Ovary (tissue), 9 donors: ENCODE data around the gene NCOA3. TPM values are rescaled to one million over a fixed set of nuclear protein-coding genes. Genes with fewer than 3 reads are reported as not detected.

Source experiments
- DNase-seq, 5 donors: peaks; one replicate each; pipeline ENCODE4 v3.0.0-alpha.2; 2019 to 2020
- H3K27ac ChIP-seq, 2 donors: fragments of 200-600 bp; one replicate each; pipeline versions ENCODE4 v1.5.1 to v1.8.0; 2019 to 2022
- H3K27me3 ChIP-seq: fragments of 200-600 bp; one replicate; pipeline ENCODE4 v1.8.0; 2022
- H3K36me3 ChIP-seq: fragments of 200-600 bp; sonication (generic); one replicate; pipeline ENCODE4 v1.5.1; 2019
- H3K4me1 ChIP-seq: one replicate; pipeline ENCODE4 v1.8.1; 2013; ENCODE audit warnings: mild to moderate bottlenecking, moderate library complexity; ENCODE audit not compliant: insufficient read depth
- H3K4me3 ChIP-seq: fragments of 200-600 bp; sonication (generic); one replicate; pipeline ENCODE4 v1.5.1; 2017
- H3K9me3 ChIP-seq, 2 donors: fragments of 200-600 bp in 1 of 2; sonication (generic) in 1 of 2; one replicate each; pipeline versions ENCODE4 v1.5.1 to v1.8.1; 2013 to 2019; ENCODE audit warnings: mild to moderate bottlenecking in 1 of 2, moderate library complexity in 1 of 2
- CTCF ChIP-seq, 3 donors: fragments of 450-650 bp in 2 of 3; fragments of 200-600 bp in 1 of 3; IDR thresholded peaks; one replicate each; pipeline versions ENCODE4 v1.5.1 to v1.8.0; 2016 to 2022; ENCODE audit warnings: antibody characterized with exemption in 3 of 3, mild to moderate bottlenecking in 1 of 3
- EP300 ChIP-seq: sonication (generic); formaldehyde crosslinking; IDR thresholded peaks from one replicate; pipeline ENCODE4 v1.6.1; 2017; ENCODE audit warnings: antibody characterized with exemption
- POLR2A ChIP-seq: fragments of 450-650 bp; IDR thresholded peaks from one replicate; pipeline ENCODE4 v1.6.1; 2017; ENCODE audit warnings: antibody characterized with exemption, mild to moderate bottlenecking, moderate library complexity
- WGBS, 3 donors: extraction: QIAGEN DNeasy Blood & Tissue Kit in 1 of 3; methylation state at CpG; one replicate each; pipeline versions ENCODE4 v1.1.5 to v1.1.7; 2013 to 2017; 5-methylcytosine and 5-hydroxymethylcytosine counted together
- intact Hi-C, 4 donors: fragments of 100-400 bp; cut with DNase I; formaldehyde crosslinking; loops; one replicate each; pipeline versions ENCODE4 v1.11.0 to v1.15.1; 2022 to 2023
- polyA plus RNA-seq, 2 donors: library from polyadenylated mRNA; stranded (reverse); fragments of 200-250 nt in 1 of 2; fragments of 350-450 nt in 1 of 2; fragmentation: Illumina TruSeq in 1 of 2; extraction: RNeasy Lipid Tissue Mini Kit (QIAGEN cat#74804) in 1 of 2; gene quantifications; one replicate each; pipeline ENCODE4 v1.2.3, GENCODE V29; 2013 to 2014
- total RNA-seq, 7 donors: library from RNA; depleted of rRNA in 2 of 7; stranded (reverse); fragments of >200 nt in 2 of 7; fragmentation: NEBNext Ultra II Directional in 3 of 7; extraction: Animal tissue kit (Norgen Biotek cat#: 25700) in 3 of 7; gene quantifications; one replicate each; pipeline versions ENCODE4 v1.1.0 to v1.2.4, GENCODE V29; 2016 to 2023
- donor health status: DM: no; HTN: no; CAD: no; lungs with moderate emphysema.
- donor health status: DM: no; HTN: no; CAD: no.
- donor health status: Bipolar disorder and iron deficiency.
- donor health status: DM: yes; HTN: yes; CAD: no.
- donor health status: DM: no; HTN: no; CAD: no.
- donor health status: DM: yes; HTN: yes; CAD: no.

The NCOA3 gene
- total and polyA plus RNA-seq, 9 donors = 8.2 to 32.4 (median 25.7) TPM

DNA sequence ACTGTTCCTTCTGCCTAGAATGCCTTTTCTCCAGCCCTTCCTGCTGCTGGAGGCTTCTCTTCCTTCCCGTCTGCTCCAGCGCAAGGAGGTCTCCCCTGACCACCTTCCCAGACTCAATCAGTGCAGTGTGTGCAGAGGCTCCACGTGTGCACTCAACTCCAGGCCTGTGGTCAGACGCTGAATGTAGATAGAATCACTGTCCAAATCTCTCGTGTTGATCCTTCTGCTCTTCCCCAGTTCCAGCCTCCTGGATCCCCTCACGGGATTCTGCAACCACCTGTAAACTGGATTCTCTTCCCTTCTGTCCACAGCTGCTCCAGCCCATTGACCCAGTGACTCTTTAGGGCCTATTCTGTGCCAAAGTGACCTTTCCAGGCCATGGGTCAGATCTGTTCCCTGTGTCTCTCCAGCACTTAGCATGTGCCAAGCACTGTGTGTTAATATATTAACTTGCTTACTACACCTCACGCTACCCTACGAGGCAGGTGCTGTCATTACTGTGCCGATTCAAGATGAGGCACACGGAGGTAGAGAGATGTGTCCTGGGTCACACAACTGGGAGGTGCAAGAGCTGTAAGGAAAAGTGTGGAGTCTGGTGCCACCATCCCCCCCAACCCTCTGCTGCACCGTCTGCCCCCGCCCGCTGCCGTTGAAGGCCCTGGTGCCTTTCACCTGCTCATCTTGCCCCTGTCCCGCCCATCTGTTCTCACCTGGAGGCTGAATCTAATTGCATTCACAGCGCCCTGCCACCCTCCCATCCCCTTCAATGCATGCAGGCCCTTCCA is 171.4 kb downstream of the NCOA3 start:
- no peaks in the 10 kb centered on the region for H3K4me1 ChIP-seq
- TF ChIP-seq CTCF (IDR thresholded peaks at IDR 0.05) (no peak), EP300 (no peak), POLR2A (no peak)
- no peaks in the 10 kb centered on the region for H3K36me3 ChIP-seq
- no peak overlapping the region for H3K4me3 ChIP-seq
- DNase-seq = peak in 1 of 5 donors; percentile 17
- no peaks in the 10 kb centered on the region for H3K9me3 ChIP-seq
- H3K27me3 ChIP-seq = no peaks in the 10 kb centered on the region
- H3K27ac ChIP-seq = no peak overlapping the region
- 90 to 93% (median 92%) methylated on average over 16 of the region's 16 CpGs for WGBS, 3 donors
- intact Hi-C loops = loop anchor here in 2 of 4 donors (5.0 to 10.0 kb wide), 3 partner anchors 112 to 944 kb away; partner anchors contain the start of gene SULF2 (in 1 of the 2)

- WGBS, 3 donors = 94 to 98% (median 94%) methylated on average over 6 of the region's 6 CpGs
- intact Hi-C loops = loop anchor here in 2 of 4 donors (5.0 to 10.0 kb wide), 3 partner anchors 111 to 944 kb away; partner anchors contain the start of gene SULF2 (in 1 of the 2)
- Histone ChIP-seq H3K27ac (no peak overlapping the region), H3K4me3 (no peak overlapping the region), H3K36me3 (no peaks in the 10 kb centered on the region), H3K27me3 (no peaks in the 10 kb centered on the region), H3K4me1 (no peaks in the 10 kb centered on the region), H3K9me3 (no peaks in the 10 kb centered on the region)
- TF ChIP-seq POLR2A (no peak), EP300 (no peak), CTCF (IDR thresholded peaks at IDR 0.05) (no peak)
- peak in 1 of 5 donors; percentile 10 for DNase-seq
Observed at GRCh38 chr20:47673671-47673955, 171.9 kb downstream of the NCOA3 start.

GRCh38 chr20:47674145-47674544 is 172.5 kb downstream of the NCOA3 start:
- no peak for TF ChIP-seq EP300
- TF ChIP-seq POLR2A = no peak
- no peak for TF ChIP-seq CTCF (IDR thresholded peaks at IDR 0.05)
- Histone ChIP-seq H3K27me3 (no peaks in the 10 kb centered on the region), H3K36me3 (no peaks in the 10 kb centered on the region), H3K27ac (no peak overlapping the region), H3K4me3 (no peak overlapping the region), H3K4me1 (no peaks in the 10 kb centered on the region), H3K9me3 (no peaks in the 10 kb centered on the region)
- intact Hi-C loops = loop anchor here in 2 of 4 donors (5.0 to 10.0 kb wide), 3 partner anchors 111 to 943 kb away; partner anchors contain the start of gene SULF2 (in 1 of the 2)
- DNase-seq = peak in 1 of 5 donors; percentile 23
- 83 to 94% (median 89%) methylated on average over 15 of the region's 15 CpGs for WGBS, 3 donors

GRCh38 chr20:47674686-47675085 is 173.0 kb downstream of the NCOA3 start:
- TF ChIP-seq CTCF (IDR thresholded peaks at IDR 0.05) = no peak
- no peak for TF ChIP-seq EP300
- TF ChIP-seq POLR2A = no peak
- Histone ChIP-seq H3K9me3 (no peaks in the 10 kb centered on the region), H3K27me3 (no peaks in the 10 kb centered on the region), H3K36me3 (no peaks in the 10 kb centered on the region), H3K4me3 (no peak overlapping the region), H3K27ac (no peak overlapping the region), H3K4me1 (no peaks in the 10 kb centered on the region)
- intact Hi-C loops = loop anchor here in 3 of 4 donors (5.0 to 10.0 kb wide), 4 partner anchors 108 to 943 kb away; partner anchors contain the start of gene SULF2 (in 1 of the 3)
- DNase-seq = peak in 2 of 5 donors; percentile 12
- WGBS, 3 donors = 81 to 85% (median 82%) methylated on average over 14 of the region's 14 CpGs
